Erythroblast (primary cell): ENCODE measurements around the gene AVEN.

ENCODE experiments used
- GATA1 ChIP-seq: IDR thresholded peaks from 2 replicates; pipeline ENCODE4 v1.6.1; 2011; ENCODE audit warnings: low read depth, mild to moderate bottlenecking, control low read depth, low read length, moderate library complexity
- POLR2A ChIP-seq: IDR thresholded peaks from 2 replicates; pipeline ENCODE4 v1.6.1; 2011; ENCODE audit warnings: mild to moderate bottlenecking, low read length

- no peak for TF ChIP-seq POLR2A
- TF ChIP-seq GATA1, result no peak
These were observed 187.9 kb downstream of the AVEN start for GRCh38 chr15:33851079-33851478.
